Esophagus muscularis mucosa (tissue), 3 donors: ENCODE measurements around the gene BCR.

Experiments
- CTCF ChIP-seq, 3 experiments: fragments of 200-600 bp in 2 of 3; fragments of 450-650 bp in 1 of 3; sonication (generic) in 2 of 3; IDR thresholded peaks; one replicate each; pipeline ENCODE4 v1.5.1; 2017 to 2019; ENCODE audit warnings: antibody characterized with exemption in 3 of 3, mild to moderate bottlenecking in 2 of 3, moderate library complexity in 1 of 3
- POLR2A ChIP-seq: fragments of 450-650 bp; IDR thresholded peaks from one replicate; pipeline ENCODE4 v1.6.1; 2017; ENCODE audit warnings: antibody characterized with exemption, moderate library complexity, mild to moderate bottlenecking, low read depth

- TF ChIP-seq CTCF (IDR thresholded peaks at IDR 0.05), result no peak
- no peak for TF ChIP-seq POLR2A
Observed at GRCh38 chr22:23256171-23256932, 76.0 kb downstream of the BCR start.
